ENCODE data around the gene TUBA3D.
"Not testable (repeated sequence)": the region's sequence is repeated elsewhere in the genome, so short reads cannot be mapped to it uniquely, and the experiment has no call there.

Gene TUBA3D

DNA sequence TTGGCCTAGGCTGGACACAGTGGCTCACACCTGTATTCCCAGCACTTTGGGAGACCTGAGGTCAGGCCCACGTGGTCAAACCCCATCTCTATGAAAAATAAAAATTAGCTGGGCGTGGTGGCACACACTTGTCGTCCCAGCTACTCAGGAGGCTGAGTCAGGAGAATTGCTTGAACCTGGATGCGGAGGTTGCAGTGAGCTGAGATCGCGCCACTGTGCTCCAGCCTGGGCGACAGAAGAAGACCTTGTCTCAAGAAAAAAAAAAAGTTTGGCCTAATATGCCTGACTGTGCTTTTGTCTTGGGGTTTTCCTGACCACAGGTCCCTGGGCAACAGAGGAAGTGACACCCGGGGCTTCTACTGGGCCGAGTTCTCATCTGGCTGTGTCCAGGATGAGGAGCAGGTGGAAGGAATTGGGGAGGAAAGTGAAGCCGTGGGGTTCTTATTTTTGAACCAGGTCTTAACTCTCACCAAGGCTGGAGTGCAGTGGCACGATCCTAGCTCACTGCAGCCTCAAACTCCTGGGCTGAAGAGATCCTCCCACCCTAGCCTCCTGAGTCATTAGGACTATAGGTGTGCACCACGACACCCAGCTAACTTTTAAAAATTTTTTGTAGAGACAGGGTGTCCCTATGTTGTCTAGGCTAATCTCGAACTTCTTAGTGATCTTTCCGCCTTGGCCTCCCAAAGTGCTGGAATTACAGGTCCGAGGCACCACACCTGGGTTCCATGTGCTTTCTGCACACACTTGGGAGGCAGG lies 38.7 kb downstream of the TUBA3D start:
- not testable (repeated sequence) for DNase-seq (ENCODE audit: low read depth in 1 of 2, low spot score in 1 of 2)

DNA sequence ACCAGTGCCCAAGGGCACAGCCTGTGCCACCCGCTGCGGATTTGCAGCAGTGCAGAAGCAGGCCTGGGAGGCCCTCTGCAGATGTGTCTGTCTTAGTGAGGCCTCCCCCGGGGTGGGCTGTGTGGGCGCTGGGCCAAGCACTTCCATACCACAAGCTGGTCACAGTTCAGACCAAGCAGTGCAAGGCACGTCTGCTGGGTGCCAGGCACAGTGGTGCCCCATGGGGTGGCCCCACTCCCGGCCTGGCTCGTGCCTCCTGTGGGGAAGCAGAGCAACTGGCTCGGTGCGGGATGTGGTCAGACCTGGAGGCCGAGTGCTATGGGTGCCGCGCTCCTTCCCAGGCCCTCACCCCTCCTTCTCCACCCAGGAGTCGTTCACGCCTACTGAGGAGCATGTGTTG lies 39.3 kb downstream of the TUBA3D start:
- DNase-seq (ENCODE audit: low read depth in 1 of 2, low spot score in 1 of 2), result not testable (repeated sequence)

DNA sequence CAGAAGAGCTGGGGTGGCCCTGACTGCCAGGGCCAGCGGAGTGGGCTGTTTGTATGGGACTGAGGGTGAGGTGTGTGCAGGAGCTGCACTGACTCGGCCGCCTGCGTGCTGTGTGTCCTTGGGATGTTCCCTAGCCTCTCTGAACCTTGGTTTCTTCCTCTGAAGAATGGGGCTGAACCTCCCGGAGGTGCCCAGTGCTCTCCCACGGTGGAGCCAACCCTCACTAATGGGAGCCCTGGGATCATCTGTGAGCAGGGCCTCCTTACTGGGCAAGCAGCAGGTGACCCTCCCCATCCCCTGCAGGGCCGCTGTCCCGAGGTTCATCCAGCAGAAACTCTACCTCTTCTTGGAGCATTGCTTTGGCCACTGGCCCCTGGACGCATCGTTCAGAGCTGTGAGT lies 40.1 kb downstream of the TUBA3D start:
- no peak for DNase-seq (ENCODE audit: low read depth in 1 of 2, low spot score in 1 of 2)

DNA sequence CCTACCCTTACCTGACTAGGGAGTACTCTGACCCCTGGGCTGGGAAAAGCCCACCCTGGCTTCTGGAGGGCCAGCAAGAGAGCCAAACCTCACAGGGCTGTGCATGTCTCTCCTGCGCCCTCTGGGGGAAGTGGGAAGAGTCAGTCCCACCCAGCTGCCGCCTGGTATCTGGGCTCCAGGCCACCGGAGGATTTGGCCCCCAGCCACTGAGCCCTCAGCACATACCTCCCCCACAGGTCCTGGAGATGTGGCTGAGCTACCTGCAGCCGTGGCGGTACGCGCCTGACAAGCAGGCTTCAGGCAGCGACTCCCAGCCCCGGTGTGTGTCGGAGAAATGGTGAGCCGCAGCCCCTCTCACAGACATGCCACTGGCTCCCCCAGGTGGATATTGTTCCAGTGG lies 40.7 kb downstream of the TUBA3D start:
- DNase-seq (ENCODE audit: low read depth in 1 of 2, low spot score in 1 of 2), result not testable (repeated sequence)

DNA sequence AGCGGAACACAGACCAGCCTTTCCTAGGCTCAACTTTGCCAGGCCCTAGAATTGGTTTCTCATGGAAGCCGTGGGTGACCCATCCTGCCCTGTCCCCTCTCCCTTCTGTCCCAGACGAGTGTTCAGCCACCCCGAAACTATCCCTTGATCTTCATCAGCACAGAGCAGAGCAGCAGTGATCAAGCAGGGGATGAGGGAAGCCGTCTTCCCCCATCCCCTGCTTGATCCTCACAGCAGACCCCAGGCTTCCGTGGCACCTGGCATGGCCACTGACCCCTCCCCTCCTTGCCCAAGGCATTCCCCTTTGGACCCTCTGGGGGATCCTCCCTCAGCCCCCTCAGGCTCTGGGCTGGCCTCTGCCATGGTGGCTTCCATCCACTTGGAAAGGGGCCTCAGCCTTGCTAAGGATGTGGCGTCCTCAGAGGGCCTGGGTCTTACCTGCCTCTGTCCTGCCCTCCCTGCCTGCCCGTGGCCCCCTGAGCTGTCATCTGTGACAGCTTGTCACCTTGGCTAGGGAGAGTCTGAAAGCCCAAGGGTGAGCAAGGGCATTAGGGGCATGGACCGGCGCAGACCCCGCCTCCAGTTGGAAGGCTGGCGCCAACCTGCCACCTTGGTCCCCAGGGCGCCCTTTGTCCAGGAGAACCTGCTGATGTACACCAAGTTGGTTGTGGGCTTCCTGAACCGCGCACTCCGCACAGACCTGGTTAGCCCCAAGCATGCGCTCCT lies 41.4 kb downstream of the TUBA3D start:
- no peak for DNase-seq (ENCODE audit: low read depth in 1 of 2, low spot score in 1 of 2)

DNA sequence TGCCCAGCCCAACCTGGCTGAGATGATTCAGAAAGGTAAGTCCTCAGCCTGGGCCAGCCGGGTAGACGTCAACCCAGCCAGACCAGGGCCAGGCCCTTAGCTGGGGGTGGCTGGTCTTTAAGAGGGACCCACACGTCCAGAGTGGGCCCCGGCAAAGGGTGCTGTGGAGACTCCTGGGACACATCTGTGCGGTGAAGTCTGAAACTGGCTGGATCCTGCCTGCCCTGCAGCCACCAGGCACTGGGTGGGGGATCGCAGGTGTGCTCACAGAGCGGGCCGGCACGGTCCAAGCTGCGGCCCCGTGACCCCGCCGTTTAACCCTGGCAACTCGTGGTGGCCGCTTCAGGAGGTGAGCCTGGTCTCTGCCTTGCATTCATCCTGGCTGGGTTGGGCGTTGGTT lies 41.9 kb downstream of the TUBA3D start:
- not testable (repeated sequence) for DNase-seq (ENCODE audit: low read depth in 1 of 2, low spot score in 1 of 2)

DNA sequence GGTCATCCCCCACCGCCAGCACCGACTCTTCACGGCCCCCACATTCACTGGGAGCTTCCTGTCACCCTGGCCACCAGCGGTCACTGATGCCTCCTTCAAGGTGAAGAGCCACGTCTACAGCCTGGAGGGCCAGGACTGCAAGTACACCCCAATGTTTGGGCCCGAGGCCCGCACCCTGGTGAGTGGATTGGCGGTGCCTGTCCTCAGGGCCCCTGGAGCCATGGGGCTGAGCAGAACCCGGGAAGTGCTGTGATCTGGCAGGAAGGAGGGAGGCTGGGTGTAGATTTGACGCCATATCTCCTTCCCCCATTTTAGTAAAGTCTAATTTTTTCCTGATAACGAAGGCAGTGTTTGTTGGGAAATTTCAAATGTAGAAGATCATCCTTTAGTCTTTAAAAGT lies 42.6 kb downstream of the TUBA3D start:
- DNase-seq (ENCODE audit: low read depth in 1 of 2, low spot score in 1 of 2), result not testable (repeated sequence)

DNA sequence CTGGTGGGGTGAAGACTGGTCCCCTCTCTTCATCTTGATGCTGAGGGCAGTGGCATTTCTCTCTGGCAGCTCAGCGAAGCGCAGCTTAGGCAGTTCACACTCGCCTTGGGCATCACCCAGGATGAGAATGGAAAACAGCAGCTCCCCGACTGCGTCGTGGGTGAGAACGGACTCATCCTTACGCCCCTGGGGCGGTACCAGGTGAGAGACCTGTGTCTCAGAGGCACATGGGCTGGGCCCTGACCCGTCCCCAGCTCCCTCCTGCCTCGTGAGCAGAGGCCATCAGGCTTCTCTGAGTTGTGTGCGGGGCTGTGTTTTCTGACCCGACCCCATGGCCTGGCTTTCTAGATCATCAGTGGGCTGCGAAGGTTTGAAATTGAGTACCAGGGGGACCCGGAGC lies 43.5 kb downstream of the TUBA3D start:
- no peak for DNase-seq (ENCODE audit: low read depth in 1 of 2, low spot score in 1 of 2)

DNA sequence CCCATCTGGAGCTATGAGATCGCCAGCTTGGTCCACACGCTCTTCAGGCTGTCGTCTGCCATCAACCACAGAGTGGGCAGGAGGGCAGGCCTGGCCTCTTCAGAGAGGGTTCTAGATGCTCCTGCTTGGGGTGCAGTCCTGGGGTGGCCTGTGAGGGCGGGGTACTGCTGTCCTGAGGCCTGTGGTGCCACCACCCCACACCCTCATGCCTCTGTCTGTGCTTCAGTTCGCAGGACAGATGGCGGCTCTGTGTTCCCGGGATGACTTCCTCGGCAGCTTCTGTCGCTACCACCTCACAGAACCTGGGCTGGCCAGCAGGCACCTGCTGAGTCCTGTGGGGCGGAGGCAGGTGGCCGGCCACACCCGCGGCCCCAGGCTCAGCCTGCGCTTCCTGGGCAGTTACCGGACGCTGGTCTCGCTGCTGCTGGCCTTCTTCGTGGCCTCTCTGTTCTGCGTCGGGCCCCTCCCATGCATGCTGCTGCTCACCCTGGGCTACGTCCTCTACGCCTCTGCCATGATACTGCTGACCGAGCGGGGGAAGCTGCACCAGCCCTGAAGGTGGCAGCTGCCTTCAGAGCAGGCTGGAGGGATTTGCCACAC lies 44.1 kb downstream of the TUBA3D start:
- DNase-seq (ENCODE audit: low read depth in 1 of 2, low spot score in 1 of 2), result not testable (repeated sequence)

DNA sequence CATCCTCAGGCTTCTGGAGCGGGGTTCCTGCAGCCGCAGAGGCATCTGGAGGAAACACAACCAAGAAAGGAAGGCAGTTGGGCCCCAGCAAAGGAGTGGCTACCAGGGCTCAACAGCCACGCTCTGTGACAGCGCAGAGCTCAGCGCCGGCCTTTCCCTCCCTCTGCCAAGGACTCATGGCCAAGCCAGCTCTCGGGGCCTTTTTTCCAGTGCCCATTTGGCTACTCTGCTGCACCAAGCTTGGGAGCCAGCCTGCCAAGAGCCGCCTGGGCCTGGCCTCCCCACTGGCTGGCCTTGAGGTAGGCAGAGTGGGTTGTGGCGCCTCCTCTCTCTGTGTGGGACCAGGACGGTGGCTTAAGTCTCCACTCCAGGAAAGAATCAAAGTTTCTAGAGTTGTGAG lies 44.6 kb downstream of the TUBA3D start:
- no peak for DNase-seq (ENCODE audit: low read depth in 1 of 2, low spot score in 1 of 2)

DNA sequence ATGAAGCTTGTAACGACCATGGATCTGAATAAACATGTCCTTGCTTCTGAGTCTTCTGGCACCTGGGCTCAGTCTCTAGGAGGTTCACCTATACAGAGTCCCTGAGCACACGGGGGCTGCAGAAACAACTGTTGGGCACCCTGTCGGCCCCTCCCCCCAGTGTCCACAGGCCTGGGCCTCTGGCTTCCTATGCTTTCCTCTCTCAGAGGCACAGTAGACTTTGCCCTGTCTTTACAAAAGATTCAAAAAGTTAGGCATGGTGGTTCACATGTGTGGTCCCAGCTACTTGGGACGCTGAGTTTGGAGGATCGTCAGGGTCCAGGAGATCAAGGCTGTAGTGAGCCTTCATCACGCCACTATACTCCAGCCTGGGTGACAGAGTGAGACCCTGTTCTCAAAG lies 45.6 kb downstream of the TUBA3D start:
- not testable (repeated sequence) for DNase-seq (ENCODE audit: low read depth in 1 of 2, low spot score in 1 of 2)

DNA sequence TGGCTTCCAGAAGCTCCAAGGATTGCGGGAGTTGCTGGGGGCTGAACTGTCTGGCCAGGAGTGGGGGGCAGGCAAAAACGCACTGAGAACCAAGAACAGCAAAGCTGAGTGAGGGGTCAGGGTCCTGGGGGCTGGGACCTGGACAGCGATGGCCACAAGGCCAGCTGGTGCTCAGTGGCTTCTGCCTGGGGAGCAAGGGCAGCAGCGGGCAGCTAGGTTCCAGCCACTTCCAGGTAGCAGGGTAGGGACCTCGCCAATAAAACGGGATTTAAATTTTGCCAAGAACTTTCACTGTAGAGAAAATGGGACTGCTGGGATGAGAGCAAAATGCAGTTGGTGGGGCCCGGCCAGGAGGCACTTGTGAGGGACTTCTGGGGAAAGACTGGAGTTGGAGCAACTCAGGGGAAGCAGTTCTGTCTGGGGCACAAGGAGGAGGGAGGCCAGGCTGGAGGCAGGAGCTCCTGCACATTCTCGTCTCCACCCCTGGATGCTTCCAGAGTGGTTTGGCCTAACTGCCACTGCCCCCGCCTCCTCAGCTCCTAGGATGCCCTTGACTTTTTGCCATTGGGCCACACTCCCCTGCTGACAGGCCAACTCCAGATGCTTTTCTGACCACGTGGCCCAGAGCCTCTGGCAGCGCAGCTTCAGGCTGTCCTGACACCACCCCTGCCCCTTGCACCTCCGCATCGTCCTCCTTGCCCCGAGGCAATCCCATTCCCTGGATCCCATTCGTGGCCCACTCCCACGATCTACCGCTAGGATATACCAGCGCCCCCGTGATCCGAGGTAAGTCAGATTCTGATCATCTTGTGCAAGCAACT lies 46.3 kb downstream of the TUBA3D start:
- DNase-seq (ENCODE audit: low read depth in 1 of 2, low spot score in 1 of 2), result no peak

DNA sequence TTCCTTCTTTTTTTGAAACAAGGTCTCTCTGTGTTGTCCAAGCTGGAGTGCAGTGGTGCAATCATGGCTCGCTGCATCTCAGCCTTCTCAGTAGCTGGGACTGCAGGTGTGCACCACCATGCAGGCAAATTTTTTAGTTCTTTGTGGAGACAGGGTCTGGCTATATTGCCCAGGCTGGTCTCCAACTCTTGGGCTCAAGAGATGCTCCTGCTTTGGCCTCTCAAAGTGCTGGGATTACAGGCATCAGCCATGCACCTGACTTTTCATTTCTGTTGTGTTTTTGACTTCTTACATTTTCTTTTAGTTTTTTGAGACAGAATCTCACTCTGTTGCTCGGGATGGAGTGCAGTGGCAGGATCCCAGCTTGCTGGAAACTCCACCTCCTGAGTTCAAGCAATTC lies 49.3 kb downstream of the TUBA3D start:
- DNase-seq (ENCODE audit: low read depth in 1 of 2, low spot score in 1 of 2), result not testable (repeated sequence)

DNA sequence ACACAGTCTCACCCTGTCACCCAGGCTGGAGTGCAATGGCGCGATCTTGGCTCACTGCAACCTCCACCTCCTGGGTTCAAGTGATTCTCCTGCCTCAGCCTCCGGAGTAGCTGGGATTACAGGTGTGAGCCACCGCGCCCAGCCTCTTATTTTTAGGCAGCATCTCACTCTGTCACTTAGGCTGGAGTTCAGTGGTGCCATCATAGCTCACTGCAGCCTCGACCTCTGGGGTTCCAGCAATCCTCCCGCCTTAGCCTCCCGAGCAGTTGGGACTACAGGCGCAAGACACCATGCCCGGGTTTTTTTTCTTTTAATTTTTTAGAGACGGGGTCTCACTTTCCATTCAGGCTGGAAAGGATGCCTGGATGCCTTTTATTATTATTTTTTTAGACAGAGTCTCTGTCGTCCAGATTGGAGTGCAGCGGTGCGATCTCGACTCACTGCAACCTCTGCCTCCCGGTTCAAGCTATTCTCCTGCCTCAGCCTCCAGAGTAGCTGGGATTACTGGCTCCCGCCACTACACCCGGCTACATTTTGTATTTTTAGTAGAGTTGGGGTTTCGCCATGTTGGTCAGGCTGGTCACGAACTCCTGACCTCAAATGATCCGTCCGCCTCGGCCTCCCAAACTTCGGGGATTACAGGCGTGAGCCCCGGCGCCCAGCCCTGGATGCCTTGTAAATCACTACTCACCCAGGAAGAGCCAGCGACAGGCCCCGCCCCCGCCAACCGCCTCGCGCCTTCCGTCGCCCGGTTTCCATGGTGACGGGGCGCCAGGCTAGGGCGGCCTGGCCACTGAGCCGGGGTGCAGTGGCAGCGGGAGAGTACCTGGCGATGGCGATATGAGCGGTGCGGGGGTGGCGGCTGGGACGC lies 51.4 kb downstream of the TUBA3D start, which contains the start of gene CCDC74A:
Gene CCDC74A (plus strand): TSS at position 758 of the 871 bp plus-strand sequence. CDS start 83 bp downstream, at position 841.
- peak; percentile 44 to 63 for DNase-seq (ENCODE audit: low read depth in 1 of 2, low spot score in 1 of 2)

DNA sequence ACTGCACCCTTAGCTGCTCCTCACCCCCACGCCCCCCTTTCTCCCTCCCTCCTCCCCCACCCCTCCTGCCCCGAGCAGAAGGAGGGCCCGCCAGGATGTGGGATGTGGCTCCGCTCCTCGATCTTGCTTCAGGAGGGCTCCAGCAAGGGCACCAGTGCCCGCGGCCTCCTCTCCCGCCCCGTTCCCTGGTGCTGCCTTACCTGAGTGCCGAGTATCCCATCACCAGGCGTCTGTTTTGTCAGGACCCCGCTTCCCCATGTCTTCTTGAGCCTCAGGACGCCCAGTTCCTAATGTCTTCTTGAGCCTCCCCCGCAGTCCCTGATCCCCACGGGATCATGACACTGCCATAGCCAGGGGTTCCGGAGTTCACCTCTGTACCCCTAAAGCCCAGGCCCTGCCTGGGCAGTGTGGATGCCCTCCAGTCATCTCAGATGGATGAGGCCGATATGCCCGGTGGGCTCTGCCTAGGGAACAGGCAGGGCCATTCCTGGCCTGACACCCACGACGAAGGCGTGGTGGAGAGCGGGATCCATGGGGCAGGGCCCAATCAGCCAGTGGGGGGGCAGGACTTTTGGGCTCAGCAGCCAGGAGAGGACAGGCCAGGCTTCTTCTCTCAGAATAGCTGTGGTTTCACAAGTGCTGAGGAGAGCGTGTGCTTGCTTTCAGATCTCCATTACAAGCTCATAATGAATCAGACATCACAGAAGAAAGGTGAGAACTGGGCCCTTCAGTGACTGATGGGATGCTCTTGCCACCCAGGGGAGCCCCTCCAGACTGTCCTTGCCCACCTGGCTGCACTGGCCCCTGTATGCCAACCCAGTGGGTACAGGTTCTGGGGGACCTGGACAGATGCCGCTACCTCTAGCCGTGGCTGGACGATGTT lies 53.3 kb downstream of the TUBA3D start:
- not testable (repeated sequence) for DNase-seq (ENCODE audit: low read depth in 1 of 2, low spot score in 1 of 2)

DNA sequence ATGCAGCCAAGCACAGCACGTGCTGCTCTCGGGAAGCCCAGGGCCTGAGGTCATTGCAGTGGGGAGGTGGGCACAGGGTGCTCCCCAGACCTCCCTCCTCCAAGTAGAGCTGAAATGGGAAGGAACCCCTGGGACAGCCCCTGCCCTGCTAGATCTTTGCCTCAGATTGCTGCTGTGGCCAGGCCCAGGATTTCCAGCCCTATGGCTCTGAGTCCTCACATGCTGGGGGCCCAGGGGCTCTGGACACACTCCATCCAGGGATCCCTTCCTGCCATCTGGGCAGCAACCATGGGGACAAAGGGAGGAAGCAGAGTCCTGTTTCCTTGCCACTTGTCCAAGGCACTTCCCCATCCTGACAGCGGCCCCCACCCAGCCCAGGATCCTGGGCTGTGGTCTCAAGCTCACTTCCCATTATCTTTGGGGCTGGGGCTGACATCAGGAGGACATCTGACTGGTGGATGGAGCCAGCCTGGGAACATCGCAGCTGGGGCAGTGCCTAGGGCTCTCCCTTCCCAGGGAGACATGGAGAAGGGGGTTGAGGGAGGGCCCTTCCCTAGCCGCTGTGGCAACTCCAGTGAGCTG lies 54.0 kb downstream of the TUBA3D start:
- not testable (repeated sequence) for DNase-seq (ENCODE audit: low read depth in 1 of 2, low spot score in 1 of 2)

DNA sequence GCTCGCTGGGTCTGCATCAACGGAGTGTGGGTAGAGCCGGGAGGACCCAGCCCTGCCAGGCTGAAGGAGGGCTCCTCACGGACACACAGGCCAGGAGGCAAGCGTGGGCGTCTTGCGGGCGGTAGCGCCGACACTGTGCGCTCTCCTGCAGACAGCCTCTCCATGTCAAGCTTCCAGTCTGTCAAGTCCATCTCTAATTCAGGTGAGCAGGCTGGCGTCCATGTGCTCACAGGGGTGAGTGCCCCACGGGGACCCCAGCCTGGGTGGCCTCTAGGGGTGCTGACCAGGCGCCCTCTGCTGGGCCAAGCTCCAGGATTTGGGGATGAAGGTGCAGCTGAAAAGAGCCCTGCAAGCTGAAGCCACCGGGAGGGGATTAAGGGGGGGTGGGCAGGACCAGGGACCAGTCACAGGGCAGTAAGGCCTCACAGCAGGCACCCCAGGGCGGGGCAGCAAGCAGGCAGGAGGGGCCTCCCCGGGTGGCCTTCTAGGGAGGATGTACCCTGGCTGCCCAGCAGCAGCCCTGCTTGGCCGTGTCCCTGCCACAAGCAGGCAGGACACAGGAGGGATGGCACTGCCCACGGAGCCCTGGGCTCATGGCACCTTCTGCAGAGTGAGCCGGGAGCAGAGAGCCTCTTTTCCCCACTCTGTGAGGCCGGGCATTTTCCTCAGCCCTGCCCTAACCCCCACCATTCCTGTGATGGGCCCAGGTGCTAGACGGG lies 54.9 kb downstream of the TUBA3D start:
- not testable (repeated sequence) for DNase-seq (ENCODE audit: low read depth in 1 of 2, low spot score in 1 of 2)

DNA sequence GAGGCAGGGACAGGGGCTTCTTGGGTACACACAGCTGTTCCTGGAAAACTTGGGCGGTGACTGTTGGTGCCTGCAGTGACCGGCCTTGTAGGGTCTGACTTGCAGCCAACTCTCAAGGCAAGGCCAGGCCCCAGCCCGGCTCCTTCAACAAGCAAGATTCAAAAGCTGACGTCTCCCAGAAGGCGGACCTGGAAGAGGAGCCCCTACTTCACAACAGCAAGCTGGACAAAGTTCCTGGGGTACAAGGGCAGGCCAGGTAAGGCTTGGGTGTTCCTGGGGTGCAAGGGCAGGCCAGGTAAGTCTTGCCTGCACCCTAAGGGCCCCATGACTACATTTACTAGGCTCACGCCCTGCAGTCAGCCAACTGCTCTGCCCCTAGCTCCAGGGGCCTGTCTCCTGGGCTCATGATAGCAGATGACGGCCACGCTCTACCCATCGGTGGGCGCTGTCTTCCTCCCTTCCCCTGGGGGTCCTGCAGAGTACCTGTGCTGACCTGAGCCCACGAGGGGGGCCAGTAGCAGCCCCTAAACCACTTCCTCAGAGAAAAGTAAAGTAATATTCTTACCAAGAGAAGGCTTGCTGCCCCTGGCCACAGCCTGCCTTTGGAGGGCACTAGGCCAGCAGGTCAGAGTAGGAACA lies 55.7 kb downstream of the TUBA3D start:
- not testable (repeated sequence) for DNase-seq (ENCODE audit: low read depth in 1 of 2, low spot score in 1 of 2)
